SU-DHL-6 (cell line): ENCODE results near the gene UQCR11.
A peak's percentile ranks its signal among the peaks of the same experiment; 100 is the strongest.

Source experiments
- H2AFZ ChIP-seq: fragments of 200-600 bp; sonication (generic); 2 replicates; pipeline ENCODE4 v1.6.1; 2014; ENCODE audit warnings: low read depth, mild to moderate bottlenecking, moderate library complexity, mixed read lengths, antibody characterized with exemption, low read length; ENCODE audit not compliant: severe bottlenecking
- H3F3A ChIP-seq: fragments of 200-600 bp; shearing (Covaris generic); 2 replicates; pipeline ENCODE4 v1.6.0; 2016; ENCODE audit warnings: antibody characterized with exemption, mild to moderate bottlenecking; ENCODE audit not compliant: insufficient read depth
- H3K27ac ChIP-seq: fragments of 200-600 bp; sonication (generic); 2 replicates; pipeline ENCODE4 v1.5.1; 2016; ENCODE audit warnings: low read depth, mild to moderate bottlenecking, low read length, moderate library complexity, mixed read lengths
- H3K27me3 ChIP-seq: fragments of 200-600 bp; sonication (generic), shearing (Covaris generic); 2 replicates; pipeline ENCODE4 v1.6.0; 2014; ENCODE audit warnings: mild to moderate bottlenecking, low read length
- H3K36me3 ChIP-seq: fragments of 200-600 bp; sonication (generic); 2 replicates; pipeline ENCODE4 v1.6.1; 2014; ENCODE audit warnings: mild to moderate bottlenecking, low read length, mixed read lengths
- H3K4me2 ChIP-seq: fragments of 300-600, 200-600 bp; shearing (Covaris generic), sonication (generic); 2 replicates; pipeline ENCODE4 v1.6.0; 2014; ENCODE audit warnings: low read length, low read depth, mild to moderate bottlenecking; ENCODE audit not compliant: poor library complexity, severe bottlenecking
- H3K4me3 ChIP-seq: fragments of 200-600 bp; sonication (generic); 2 replicates; pipeline ENCODE4 v1.5.1; 2014; ENCODE audit warnings: antibody characterized with exemption, low read length, mild to moderate bottlenecking, mixed read lengths; ENCODE audit not compliant: insufficient read depth, poor library complexity, severe bottlenecking
- H3K79me2 ChIP-seq: fragments of 200-600 bp; sonication (generic); 2 replicates; pipeline ENCODE4 v1.6.1; 2014; ENCODE audit warnings: mild to moderate bottlenecking, low read length, moderate library complexity; ENCODE audit not compliant: insufficient read depth
- H3K9ac ChIP-seq: fragments of 200-600 bp; sonication (generic); 2 replicates; pipeline ENCODE4 v1.7.0; 2014; ENCODE audit warnings: mild to moderate bottlenecking, low read length
- H3K9me2 ChIP-seq: fragments of 200-600 bp; sonication (generic); replicated peaks from 2 replicates; pipeline ENCODE4 v1.6.1; 2014; ENCODE audit warnings: low read length; ENCODE audit not compliant: insufficient read depth
- H3K9me3 ChIP-seq: fragments of 200-600 bp; sonication (generic); 2 replicates; pipeline ENCODE4 v1.6.1; 2014; ENCODE audit warnings: low read length, mixed read lengths; ENCODE audit not compliant: insufficient read depth
- H4K20me1 ChIP-seq: fragments of 200-600 bp; sonication (generic); 2 replicates; pipeline ENCODE4 v1.6.1; 2014; ENCODE audit warnings: low read depth, mild to moderate bottlenecking, antibody characterized with exemption, low read length, moderate library complexity, mixed read lengths
- CTCF ChIP-seq: fragments of 200-600 bp; sonication (generic); IDR thresholded peaks from one replicate; pipeline ENCODE4 v1.5.1; 2017; ENCODE audit warnings: antibody characterized with exemption, mild to moderate bottlenecking, low read length, moderate library complexity; ENCODE audit not compliant: insufficient read depth, poor library complexity, severe bottlenecking
- EZH2phosphoT487 ChIP-seq: fragments of 200-600 bp; sonication (generic), shearing (Covaris generic); conservative IDR thresholded peaks from 2 replicates; pipeline ENCODE4 v1.6.1; 2018; ENCODE audit warnings: mild to moderate bottlenecking, antibody characterized with exemption, low read length, moderate library complexity, mixed read lengths

UQCR11 gene

GRCh38 chr19:1612114-1613086, 7.1 kb upstream of the UQCR11 start:
- Histone ChIP-seq H3K9me2 (no peaks in the 10 kb centered on the region), H3K27me3 (no peaks in the 10 kb centered on the region), H3K4me3 (no peak overlapping the region), H3K4me2 (no peak overlapping the region), H3K9me3 (no peaks in the 10 kb centered on the region), H3K36me3 (peaks cover 17% of the 10 kb centered on the region; the same call in 1 of the 2 replicates), H4K20me1 (no peaks in the 10 kb centered on the region), H3K27ac (no peak overlapping the region), H3K9ac (no peak overlapping the region), H3F3A (peaks cover 48% of the 10 kb centered on the region), H3K79me2 (no peaks in the 10 kb centered on the region), H2AFZ (no peak overlapping the region)
- no peak for TF ChIP-seq EZH2phosphoT487
- no peak for TF ChIP-seq CTCF

- Histone ChIP-seq H3F3A (peaks cover 53% of the 10 kb centered on the region), H3K9me3 (no peaks in the 10 kb centered on the region), H3K9ac (no peak overlapping the region), H3K36me3 (peaks cover 10% of the 10 kb centered on the region; the same call in 1 of the 2 replicates), H2AFZ (no peak overlapping the region), H3K79me2 (no peaks in the 10 kb centered on the region), H3K4me2 (no peak overlapping the region), H4K20me1 (no peaks in the 10 kb centered on the region), H3K27me3 (no peaks in the 10 kb centered on the region), H3K9me2 (no peaks in the 10 kb centered on the region), H3K27ac (peak overlapping the region; percentile 29; the same call in 1 of the 2 replicates), H3K4me3 (no peak overlapping the region)
- no peak for TF ChIP-seq CTCF
- TF ChIP-seq EZH2phosphoT487: no peak
Observed at GRCh38 chr19:1611353-1611752, 6.1 kb upstream of the UQCR11 start.

- TF ChIP-seq CTCF: no peak
- TF ChIP-seq EZH2phosphoT487: no peak
- H3K4me2 ChIP-seq: no peak overlapping the region
- H3K27ac ChIP-seq: peak overlapping the region; percentile 29; the same call in 1 of the 2 replicates
- H3K9me3 ChIP-seq: no peaks in the 10 kb centered on the region
- no peak overlapping the region for H3K9ac ChIP-seq
- no peak overlapping the region for H2AFZ ChIP-seq
- peaks cover 6% of the 10 kb centered on the region; the same call in 1 of the 2 replicates for H3K36me3 ChIP-seq
- H3K27me3 ChIP-seq: no peaks in the 10 kb centered on the region
- peaks cover 60% of the 10 kb centered on the region for H3F3A ChIP-seq
- no peak overlapping the region for H3K4me3 ChIP-seq
- no peaks in the 10 kb centered on the region for H3K79me2 ChIP-seq
- no peaks in the 10 kb centered on the region for H3K9me2 ChIP-seq
- no peaks in the 10 kb centered on the region for H4K20me1 ChIP-seq
Observed at GRCh38 chr19:1610579-1610978, 5.3 kb upstream of the UQCR11 start.
